Adrenal gland (tissue), 5 donors: ENCODE measurements around the gene TPRN.

Experiments used
- POLR2A ChIP-seq, 2 donors: fragments of 450-650 bp; IDR thresholded peaks; one replicate each; pipeline ENCODE4 v1.6.1; 2017; ENCODE audit warnings: antibody characterized with exemption in 2 of 2, mild to moderate bottlenecking in 2 of 2, moderate library complexity in 1 of 2
- TF ChIP-seq, protein P1 (sequence below), 6 experiments: fragments of 450-650 bp in 4 of 6; fragments of 200-600 bp in 2 of 6; sonication (generic) in 1 of 6; IDR thresholded peaks; 1 replicate in 5 of 6; 2 replicates in 1 of 6; pipeline versions ENCODE4 v1.5.1 to v1.8.0; 2016 to 2021; ENCODE audit warnings: antibody characterized with exemption in 6 of 6, mild to moderate bottlenecking in 2 of 6, moderate library complexity in 1 of 6
- donor health status: DM: no; HTN: no; CAD: no.

GRCh38 chr9:137157618-137158415, 42.7 kb downstream of the TPRN start:
- TF ChIP-seq POLR2A (IDR thresholded peaks at IDR 0.05) = no peak
- TF ChIP-seq, protein P1, sequence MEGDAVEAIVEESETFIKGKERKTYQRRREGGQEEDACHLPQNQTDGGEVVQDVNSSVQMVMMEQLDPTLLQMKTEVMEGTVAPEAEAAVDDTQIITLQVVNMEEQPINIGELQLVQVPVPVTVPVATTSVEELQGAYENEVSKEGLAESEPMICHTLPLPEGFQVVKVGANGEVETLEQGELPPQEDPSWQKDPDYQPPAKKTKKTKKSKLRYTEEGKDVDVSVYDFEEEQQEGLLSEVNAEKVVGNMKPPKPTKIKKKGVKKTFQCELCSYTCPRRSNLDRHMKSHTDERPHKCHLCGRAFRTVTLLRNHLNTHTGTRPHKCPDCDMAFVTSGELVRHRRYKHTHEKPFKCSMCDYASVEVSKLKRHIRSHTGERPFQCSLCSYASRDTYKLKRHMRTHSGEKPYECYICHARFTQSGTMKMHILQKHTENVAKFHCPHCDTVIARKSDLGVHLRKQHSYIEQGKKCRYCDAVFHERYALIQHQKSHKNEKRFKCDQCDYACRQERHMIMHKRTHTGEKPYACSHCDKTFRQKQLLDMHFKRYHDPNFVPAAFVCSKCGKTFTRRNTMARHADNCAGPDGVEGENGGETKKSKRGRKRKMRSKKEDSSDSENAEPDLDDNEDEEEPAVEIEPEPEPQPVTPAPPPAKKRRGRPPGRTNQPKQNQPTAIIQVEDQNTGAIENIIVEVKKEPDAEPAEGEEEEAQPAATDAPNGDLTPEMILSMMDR (IDR thresholded peaks at IDR 0.05) = no peak
